GM12873 (cell line): ENCODE data around the gene UMODL1.

Experiments used
- TF ChIP-seq, protein P1 (sequence below): IDR thresholded peaks from 2 replicates; pipeline ENCODE4 v1.5.1; 2012; ENCODE audit warnings: low read depth, mild to moderate bottlenecking, moderate library complexity, low read length, control low read depth; ENCODE audit not compliant: insufficient read depth; ENCODE audit errors: missing control alignments

UMODL1 gene

DNA sequence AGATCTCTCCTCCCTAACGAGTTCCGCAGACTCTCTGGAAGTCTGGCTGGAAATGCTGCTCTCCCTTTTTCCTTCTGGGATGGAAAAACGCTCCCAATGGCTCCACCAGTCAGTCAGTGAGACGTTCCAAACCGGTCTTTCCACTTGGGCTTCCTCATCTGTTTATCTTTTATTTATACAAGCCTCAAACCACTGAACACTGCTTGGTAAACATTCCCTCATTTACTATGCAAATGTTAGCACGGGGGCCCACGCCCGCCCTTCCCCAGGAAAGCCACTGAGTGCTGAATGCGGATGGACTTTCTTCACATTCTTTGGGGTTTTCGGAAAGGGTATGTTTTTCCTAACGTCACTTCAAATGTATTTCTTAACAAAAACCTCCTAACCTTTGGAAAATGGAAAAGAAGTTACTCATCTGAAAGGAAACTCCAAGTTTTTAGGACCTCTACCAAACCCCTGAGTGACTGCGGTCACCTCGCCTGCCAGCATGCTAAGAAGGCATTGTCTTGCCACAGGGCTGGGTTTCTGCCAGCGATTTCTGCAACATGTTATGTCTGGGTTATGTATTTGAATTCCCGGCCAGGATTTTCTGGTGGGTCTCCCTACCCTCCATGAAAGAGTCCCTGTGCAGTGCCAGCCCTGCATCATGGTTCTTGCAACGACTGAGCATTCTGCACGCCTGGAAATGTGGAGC lies 14.0 kb upstream of the UMODL1 start:
- TF ChIP-seq, protein P1, sequence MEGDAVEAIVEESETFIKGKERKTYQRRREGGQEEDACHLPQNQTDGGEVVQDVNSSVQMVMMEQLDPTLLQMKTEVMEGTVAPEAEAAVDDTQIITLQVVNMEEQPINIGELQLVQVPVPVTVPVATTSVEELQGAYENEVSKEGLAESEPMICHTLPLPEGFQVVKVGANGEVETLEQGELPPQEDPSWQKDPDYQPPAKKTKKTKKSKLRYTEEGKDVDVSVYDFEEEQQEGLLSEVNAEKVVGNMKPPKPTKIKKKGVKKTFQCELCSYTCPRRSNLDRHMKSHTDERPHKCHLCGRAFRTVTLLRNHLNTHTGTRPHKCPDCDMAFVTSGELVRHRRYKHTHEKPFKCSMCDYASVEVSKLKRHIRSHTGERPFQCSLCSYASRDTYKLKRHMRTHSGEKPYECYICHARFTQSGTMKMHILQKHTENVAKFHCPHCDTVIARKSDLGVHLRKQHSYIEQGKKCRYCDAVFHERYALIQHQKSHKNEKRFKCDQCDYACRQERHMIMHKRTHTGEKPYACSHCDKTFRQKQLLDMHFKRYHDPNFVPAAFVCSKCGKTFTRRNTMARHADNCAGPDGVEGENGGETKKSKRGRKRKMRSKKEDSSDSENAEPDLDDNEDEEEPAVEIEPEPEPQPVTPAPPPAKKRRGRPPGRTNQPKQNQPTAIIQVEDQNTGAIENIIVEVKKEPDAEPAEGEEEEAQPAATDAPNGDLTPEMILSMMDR: no peak

DNA sequence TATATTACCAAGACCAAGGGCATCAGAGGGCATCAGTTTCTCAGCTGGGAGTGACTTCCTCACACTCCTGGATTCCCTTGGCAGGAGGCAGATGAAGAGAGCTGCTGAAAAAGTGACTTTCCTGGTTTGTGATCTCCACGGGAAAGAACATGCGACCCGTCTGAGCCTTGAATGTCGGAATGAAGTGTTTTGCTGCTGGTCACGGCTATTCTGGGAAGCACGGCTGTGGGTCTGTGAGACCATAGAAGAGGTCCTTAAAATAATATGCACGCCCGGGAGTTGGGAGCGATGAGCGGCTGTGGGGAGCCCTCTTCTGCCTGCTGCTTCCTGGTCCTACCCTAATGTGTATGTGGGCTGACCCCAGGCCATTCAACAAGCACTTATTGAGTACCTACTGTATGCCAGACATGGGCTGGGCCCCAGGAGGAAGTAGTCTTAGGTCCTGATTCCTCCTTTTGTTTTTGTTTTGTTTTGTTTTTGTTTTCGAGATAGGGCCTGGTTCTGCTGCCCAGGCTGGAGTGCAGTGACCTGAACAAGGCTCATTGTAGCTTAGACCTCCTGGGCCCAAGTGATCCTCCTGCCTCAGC lies 13.2 kb upstream of the UMODL1 start:
- TF ChIP-seq, protein P1: no peak

DNA sequence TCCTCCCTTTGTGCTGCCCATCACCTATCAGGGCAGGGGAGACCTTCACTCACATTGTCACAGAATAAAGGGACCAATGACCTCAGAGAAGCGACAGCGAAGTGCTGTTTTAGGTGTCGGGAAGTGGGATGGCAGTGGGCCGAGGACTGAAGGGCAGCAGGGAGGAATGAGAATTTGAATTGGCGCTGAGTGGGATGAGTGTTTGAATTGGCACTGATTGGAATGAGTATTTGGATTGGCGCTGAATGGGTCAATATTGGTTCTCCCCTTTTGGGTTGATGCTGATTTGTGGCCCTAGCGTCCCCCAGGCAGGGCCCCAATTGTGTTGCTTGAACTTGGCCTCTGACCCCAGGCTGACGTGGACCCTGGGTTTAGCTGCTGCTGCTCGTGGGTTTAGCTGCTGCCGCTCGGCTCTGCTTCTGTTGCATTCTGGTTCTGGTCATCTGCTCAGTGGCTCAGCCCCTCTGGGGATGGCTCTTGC lies 12.4 kb upstream of the UMODL1 start:
- TF ChIP-seq, protein P1: no peak

DNA sequence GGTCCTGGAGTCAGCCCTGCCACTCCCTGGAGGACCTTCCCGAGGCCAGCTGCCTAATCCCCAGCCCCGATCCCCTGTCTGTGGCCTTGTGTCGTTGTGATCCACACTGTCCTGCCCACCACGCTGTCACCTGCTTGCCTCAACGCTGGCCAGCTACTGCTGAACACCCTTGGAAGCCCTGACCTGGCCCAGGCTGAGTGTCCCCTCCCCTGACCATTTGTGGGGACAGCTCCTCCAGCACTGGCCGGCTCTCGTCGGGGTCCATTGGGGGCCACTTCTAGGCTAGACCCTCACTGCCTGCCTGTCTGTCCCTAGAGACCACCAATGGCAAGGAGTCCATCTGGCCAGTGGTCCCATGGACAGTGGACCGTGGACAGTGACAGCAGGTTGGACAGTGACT lies 12.0 kb upstream of the UMODL1 start:
- TF ChIP-seq, protein P1: no peak

DNA sequence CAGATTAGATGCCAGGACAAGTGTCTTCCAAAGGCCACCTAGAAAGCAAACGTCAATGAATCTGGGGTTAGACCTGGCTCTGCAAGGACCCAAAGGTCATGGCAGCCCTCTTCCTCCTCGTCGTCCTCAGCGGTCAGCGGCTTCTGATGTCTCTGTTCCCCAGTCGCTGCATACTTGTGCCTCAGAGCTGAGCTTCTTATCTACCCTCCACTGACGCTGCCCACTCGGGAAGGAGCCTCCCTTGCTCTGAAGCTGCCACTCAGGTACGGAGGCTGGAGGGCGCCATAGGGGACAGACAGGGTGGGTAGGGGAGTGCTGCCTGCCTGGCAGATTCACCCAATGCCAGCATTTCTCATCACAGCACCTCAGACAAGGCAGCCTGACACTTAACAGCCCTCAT lies 11.4 kb upstream of the UMODL1 start:
- TF ChIP-seq, protein P1: no peak

DNA sequence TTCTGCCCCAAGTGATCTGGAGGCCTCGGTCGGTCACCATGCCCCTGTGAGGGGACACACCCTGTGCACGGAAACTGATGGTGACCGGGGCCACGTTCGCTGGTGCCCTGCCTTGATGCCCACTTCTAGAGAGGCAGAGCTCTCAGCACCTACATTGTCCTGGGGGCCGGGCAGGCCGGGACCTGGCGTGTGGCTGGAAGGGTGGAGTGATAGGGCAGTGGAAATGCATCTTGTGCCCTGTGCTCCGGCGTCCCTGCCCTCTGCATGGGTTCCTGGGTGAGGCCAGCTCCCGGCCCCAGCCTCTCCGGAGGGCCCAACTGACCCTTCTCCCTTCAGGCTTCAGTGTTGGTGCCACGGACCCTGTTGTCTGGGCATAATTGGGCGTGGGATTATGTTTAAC lies 11.0 kb upstream of the UMODL1 start:
- TF ChIP-seq, protein P1: no peak

DNA sequence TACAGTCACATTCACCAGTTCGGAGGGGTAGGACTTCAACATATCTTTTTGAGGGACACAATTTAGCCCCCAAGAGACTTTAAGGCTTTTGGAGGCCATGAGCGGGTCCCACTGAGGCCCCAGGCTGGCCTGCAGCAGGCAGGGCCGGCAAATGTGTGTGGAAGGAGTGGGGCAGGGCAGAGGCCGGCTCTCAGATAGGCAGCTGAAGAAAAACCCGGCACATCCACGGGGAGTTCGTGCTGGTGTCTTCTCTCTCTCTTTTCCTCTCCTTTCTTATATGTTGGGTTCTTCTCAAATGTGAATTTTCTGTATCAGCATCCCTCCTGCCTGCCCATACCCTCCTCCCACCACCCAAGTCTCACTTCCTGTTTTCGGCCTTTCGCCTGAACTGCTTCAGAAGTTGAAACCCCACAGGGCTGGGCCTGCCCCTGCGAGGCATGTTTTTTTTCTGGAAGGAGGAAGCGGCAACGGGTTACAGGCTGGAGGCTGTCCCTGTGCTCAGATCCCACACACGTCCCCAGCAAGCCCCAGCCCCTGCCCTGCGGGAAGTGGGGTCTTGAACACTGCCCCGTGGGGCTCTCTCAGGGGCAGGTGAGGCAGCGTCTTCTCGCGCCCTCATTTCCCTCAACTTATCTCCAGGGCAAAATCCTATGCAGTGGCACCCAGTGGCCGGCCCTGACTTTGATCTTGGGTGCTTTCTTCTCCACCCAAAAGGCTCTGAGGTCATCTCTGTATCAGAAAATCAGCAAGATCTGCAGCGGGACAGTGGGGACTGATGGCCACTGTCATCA lies 9.7 kb upstream of the UMODL1 start:
- TF ChIP-seq, protein P1: peak; percentile 7
